WTC11 (cell line): ENCODE measurements around the gene ALCAM. TPM values are rescaled to one million over a fixed set of nuclear protein-coding genes. Genes with fewer than 3 reads are reported as not detected.
A peak's percentile ranks its signal among the peaks of the same experiment; 100 is the strongest.

Source experiments
- ATAC-seq: fragments of 200-7000 bp; cut with Tn5 transposase; 2 replicates; pipeline ENCODE4 v1.10.0; 2021; ENCODE audit warnings: mild to moderate bottlenecking, moderate library complexity
- CTCF ChIA-PET: fragments of 300-600 bp; sonication (Branson Sonifier 250); formaldehyde crosslinking; loops from one replicate; lab custom pipeline; 2021; ENCODE audit warnings: antibody characterized with exemption; lab: Charles Lee
- POLR2A ChIA-PET: fragments of 350-600 bp; sonication (Branson Sonifier 250); formaldehyde crosslinking; loops from one replicate; lab custom pipeline; 2021; ENCODE audit warnings: antibody characterized with exemption; lab: Charles Lee
- DNase-seq: peaks from one replicate; pipeline ENCODE4 v3.0.0; 2021; ENCODE audit warnings: low spot score
- H3K27ac Mint-ChIP-seq: 2 replicates; pipeline ENCODE4 v1.8.0; 2021; ENCODE audit warnings: mixed read lengths
- H3K27me3 Mint-ChIP-seq: 2 replicates; pipeline ENCODE4 v1.8.0; 2021; ENCODE audit warnings: low read depth, mild to moderate bottlenecking, moderate library complexity, mixed read lengths
- H3K36me3 Mint-ChIP-seq: 2 replicates; pipeline ENCODE4 v1.8.0; 2021; ENCODE audit warnings: mixed read lengths
- H3K4me1 Mint-ChIP-seq: 2 replicates; pipeline ENCODE4 v1.8.0; 2022; ENCODE audit warnings: mixed read lengths
- H3K4me3 Mint-ChIP-seq: 2 replicates; pipeline ENCODE4 v1.8.0; 2021; ENCODE audit warnings: mild to moderate bottlenecking, moderate library complexity, mixed read lengths
- H3K9me3 Mint-ChIP-seq: 2 replicates; pipeline ENCODE4 v1.8.0; 2021; ENCODE audit warnings: mixed read lengths
- CTCF ChIP-seq: fragments of 200-600 bp; IDR thresholded peaks from 2 replicates; pipeline ENCODE4 v1.8.0; 2022; ENCODE audit warnings: antibody characterized with exemption
- E2F4 ChIP-seq: sonication (generic); formaldehyde crosslinking; IDR thresholded peaks from 2 replicates; pipeline ENCODE4 v1.8.1; 2022; ENCODE audit warnings: low read depth, mild to moderate bottlenecking, moderate library complexity, missing genetic modification reagents, borderline replicate concordance
- ELF4 ChIP-seq: sonication (generic); formaldehyde crosslinking; IDR thresholded peaks from 2 replicates; pipeline ENCODE4 v1.8.1; 2022; ENCODE audit warnings: low read depth, mild to moderate bottlenecking, moderate library complexity, missing genetic modification reagents
- EMX1 ChIP-seq: fragments of 250-450 bp; sonication (Bioruptor Pico); IDR thresholded peaks from 2 replicates; pipeline ENCODE4 v1.8.0; 2021; ENCODE audit warnings: mild to moderate bottlenecking
- ERG ChIP-seq: fragments of 250-450 bp; sonication (Bioruptor Pico); IDR thresholded peaks from 2 replicates; pipeline ENCODE4 v1.8.0; 2021; ENCODE audit warnings: mild to moderate bottlenecking
- FOXK1 ChIP-seq: sonication (generic); formaldehyde crosslinking; IDR thresholded peaks from 2 replicates; pipeline ENCODE4 v1.8.0; 2022; ENCODE audit warnings: mild to moderate bottlenecking, moderate library complexity, missing genetic modification reagents
- GABPB1 ChIP-seq: sonication (generic); formaldehyde crosslinking; IDR thresholded peaks from 2 replicates; pipeline ENCODE4 v1.8.1; 2023; ENCODE audit warnings: mild to moderate bottlenecking, missing genetic modification reagents
- GTF2I ChIP-seq: fragments of 250-450 bp; sonication (Bioruptor Pico); conservative IDR thresholded peaks from 2 replicates; pipeline ENCODE4 v1.4.0; 2021; ENCODE audit warnings: mild to moderate bottlenecking
- HMGXB4 ChIP-seq: sonication (generic); formaldehyde crosslinking; IDR thresholded peaks from 2 replicates; pipeline ENCODE4 v1.8.1; 2023; ENCODE audit warnings: mild to moderate bottlenecking, moderate library complexity, missing genetic modification reagents
- IRF2 ChIP-seq: sonication (generic); formaldehyde crosslinking; IDR thresholded peaks from 2 replicates; pipeline ENCODE4 v1.8.0; 2022; ENCODE audit warnings: low read depth, missing genetic modification reagents, borderline replicate concordance
- MAX ChIP-seq: sonication (generic); formaldehyde crosslinking; IDR thresholded peaks from 2 replicates; pipeline ENCODE4 v1.8.0; 2022; ENCODE audit warnings: mild to moderate bottlenecking, missing genetic modification reagents
- NR2C2 ChIP-seq: sonication (generic); formaldehyde crosslinking; IDR thresholded peaks from 2 replicates; pipeline ENCODE4 v1.8.0; 2022; ENCODE audit warnings: mild to moderate bottlenecking, missing genetic modification reagents
- OVOL2 ChIP-seq: fragments of 250-450 bp; sonication (Bioruptor Pico); IDR thresholded peaks from 2 replicates; pipeline ENCODE4 v1.9.0; 2021; ENCODE audit warnings: mild to moderate bottlenecking, borderline replicate concordance
- RELA ChIP-seq: sonication (generic); formaldehyde crosslinking; IDR thresholded peaks from 2 replicates; pipeline ENCODE4 v1.8.1; 2022; ENCODE audit warnings: missing genetic modification reagents, mild to moderate bottlenecking, borderline replicate concordance
- SP1 ChIP-seq: sonication (generic); formaldehyde crosslinking; conservative IDR thresholded peaks from 2 replicates; pipeline ENCODE4 v1.8.1; 2022; ENCODE audit warnings: missing genetic modification reagents
- USF2 ChIP-seq: sonication (generic); formaldehyde crosslinking; IDR thresholded peaks from 2 replicates; pipeline ENCODE4 v1.8.1; 2023; ENCODE audit warnings: mild to moderate bottlenecking, missing genetic modification reagents, moderate library complexity
- ZNF121 ChIP-seq: sonication (generic); formaldehyde crosslinking; IDR thresholded peaks from 2 replicates; pipeline ENCODE4 v1.8.0; 2023; ENCODE audit warnings: missing genetic modification reagents
- ZNF138 ChIP-seq: sonication (generic); formaldehyde crosslinking; conservative IDR thresholded peaks from 2 replicates; pipeline ENCODE4 v1.8.1; 2022; ENCODE audit warnings: mild to moderate bottlenecking, moderate library complexity, missing genetic modification reagents
- ZNF671 ChIP-seq: fragments of 250-450 bp; sonication (Bioruptor Pico); IDR thresholded peaks from 2 replicates; pipeline ENCODE4 v1.8.0; 2021; ENCODE audit warnings: mild to moderate bottlenecking
- ZSCAN18 ChIP-seq: fragments of 250-450 bp; sonication (Bioruptor Pico); IDR thresholded peaks from 2 replicates; pipeline ENCODE4 v2.1.2; 2022; ENCODE audit warnings: mild to moderate bottlenecking, moderate library complexity
- total RNA-seq: library from RNA; stranded (reverse); gene quantifications from 3 replicates; pipeline ENCODE4 v1.2.3, GENCODE V29; 2021

Gene ALCAM
- total RNA-seq, 1 experiment from 2014 or later = 30.7 TPM

- ChIA-PET POLR2A (no interaction called here), CTCF (interaction anchor here (2.9 kb wide), 1 partner anchor 767 kb away, joined by 11 read pairs; no protein-coding TSS in a partner anchor)
- DNase-seq (no peak), ATAC-seq (no peak)
- H3K9me3 Mint-ChIP-seq = peaks cover 1% of the 10 kb centered on the region; the same call in 1 of the 2 replicates
- H3K4me3 Mint-ChIP-seq = no peak overlapping the region
- no peak overlapping the region for H3K27ac Mint-ChIP-seq
- TF ChIP-seq FOXK1 (CRISPR knock-in tag) = no peak
- H3K27me3 Mint-ChIP-seq = peaks cover 13% of the 10 kb centered on the region
- H3K4me1 Mint-ChIP-seq = peaks cover 21% of the 10 kb centered on the region
- H3K36me3 Mint-ChIP-seq = no peaks in the 10 kb centered on the region
Measured at GRCh38 chr3:105364128-105364527, 2.6 kb upstream of the ALCAM start.

GRCh38 chr3:105365081-105365390, 1.7 kb upstream of the ALCAM start:
- ChIA-PET POLR2A (no interaction called here), CTCF (interaction anchor here (1.0 to 2.9 kb wide), 2 partner anchors 12 to 768 kb away, joined by 3 to 11 read pairs; no protein-coding TSS in a partner anchor)
- peaks cover 22% of the 10 kb centered on the region for H3K27me3 Mint-ChIP-seq
- DNase-seq = no peak
- H3K4me1 Mint-ChIP-seq = peaks cover 24% of the 10 kb centered on the region
- no peak for ATAC-seq
- H3K9me3 Mint-ChIP-seq = no peaks in the 10 kb centered on the region
- no peaks in the 10 kb centered on the region for H3K36me3 Mint-ChIP-seq
- H3K27ac Mint-ChIP-seq = peak overlapping the region; percentile 90; the same call in 1 of the 2 replicates
- peak overlapping the region; percentile 81 for H3K4me3 Mint-ChIP-seq
- TF ChIP-seq GABPB1 (no peak), SP1 (CRISPR knock-in tag) (no peak), ZNF121 (CRISPR knock-in tag) (no peak), HMGXB4 (CRISPR knock-in tag) (no peak), USF2 (CRISPR knock-in tag) (no peak)

- POLR2A ChIA-PET = no interaction called here
- CTCF ChIA-PET = interaction anchor here (1.0 to 2.9 kb wide), 4 partner anchors 12 to 1810 kb away, joined by 3 to 11 read pairs (median 3); no protein-coding TSS in a partner anchor
- H3K27me3 Mint-ChIP-seq = peaks cover 22% of the 10 kb centered on the region
- ATAC-seq = no peak
- DNase-seq = peak; percentile 7
- peaks cover 29% of the 10 kb centered on the region for H3K4me1 Mint-ChIP-seq
- no peaks in the 10 kb centered on the region for H3K9me3 Mint-ChIP-seq
- no peaks in the 10 kb centered on the region for H3K36me3 Mint-ChIP-seq
- H3K27ac Mint-ChIP-seq = peak overlapping the region; percentile 90
- peak overlapping the region; percentile 81 for H3K4me3 Mint-ChIP-seq
- no peak for TF ChIP-seq NR2C2 (CRISPR knock-in tag)
- no peak for TF ChIP-seq ERG (CRISPR knock-in tag)
- TF ChIP-seq ZSCAN18 (CRISPR knock-in tag) = no peak
- TF ChIP-seq ZNF671 = no peak
- no peak for TF ChIP-seq ELF4 (CRISPR knock-in tag)
- TF ChIP-seq IRF2 = no peak
- no peak for TF ChIP-seq ZNF138
- TF ChIP-seq RELA = no peak
- TF ChIP-seq ZNF121 (CRISPR knock-in tag) = no peak
- no peak for TF ChIP-seq CTCF
- no peak for TF ChIP-seq EMX1 (CRISPR knock-in tag)
- no peak for TF ChIP-seq MAX
- no peak for TF ChIP-seq FOXK1 (CRISPR knock-in tag)
- no peak for TF ChIP-seq OVOL2 (CRISPR knock-in tag)
- no peak for TF ChIP-seq E2F4
- TF ChIP-seq GTF2I (CRISPR knock-in tag) = no peak
Measured at GRCh38 chr3:105365391-105366325, 1.1 kb upstream of the ALCAM start.
